Sigmoid colon (tissue), 4 donors: ENCODE measurements around the gene SMIM23.

Source experiments
- EP300 ChIP-seq, 4 donors: sonication (generic); formaldehyde crosslinking; IDR thresholded peaks; one replicate each; pipeline ENCODE4 v1.6.1; 2017; ENCODE audit warnings: antibody characterized with exemption in 4 of 4
- POLR2A ChIP-seq, 2 donors: fragments of 450-650 bp; IDR thresholded peaks; one replicate each; pipeline ENCODE4 v1.6.1; 2016; ENCODE audit warnings: antibody characterized with exemption in 2 of 2, mild to moderate bottlenecking in 2 of 2, moderate library complexity in 2 of 2
- POLR2AphosphoS5 ChIP-seq, 4 donors: sonication (generic); formaldehyde crosslinking; IDR thresholded peaks; one replicate each; pipeline ENCODE4 v1.6.1; 2017; ENCODE audit warnings: antibody characterized with exemption in 4 of 4
- TF ChIP-seq, protein P1 (sequence below), 4 experiments: fragments of 450-650 bp in 3 of 4; fragments of 200-600 bp in 1 of 4; IDR thresholded peaks; one replicate each; pipeline ENCODE4 v1.5.1; 2016 to 2019; ENCODE audit warnings: antibody characterized with exemption in 4 of 4, mild to moderate bottlenecking in 3 of 4, moderate library complexity in 2 of 4

DNA sequence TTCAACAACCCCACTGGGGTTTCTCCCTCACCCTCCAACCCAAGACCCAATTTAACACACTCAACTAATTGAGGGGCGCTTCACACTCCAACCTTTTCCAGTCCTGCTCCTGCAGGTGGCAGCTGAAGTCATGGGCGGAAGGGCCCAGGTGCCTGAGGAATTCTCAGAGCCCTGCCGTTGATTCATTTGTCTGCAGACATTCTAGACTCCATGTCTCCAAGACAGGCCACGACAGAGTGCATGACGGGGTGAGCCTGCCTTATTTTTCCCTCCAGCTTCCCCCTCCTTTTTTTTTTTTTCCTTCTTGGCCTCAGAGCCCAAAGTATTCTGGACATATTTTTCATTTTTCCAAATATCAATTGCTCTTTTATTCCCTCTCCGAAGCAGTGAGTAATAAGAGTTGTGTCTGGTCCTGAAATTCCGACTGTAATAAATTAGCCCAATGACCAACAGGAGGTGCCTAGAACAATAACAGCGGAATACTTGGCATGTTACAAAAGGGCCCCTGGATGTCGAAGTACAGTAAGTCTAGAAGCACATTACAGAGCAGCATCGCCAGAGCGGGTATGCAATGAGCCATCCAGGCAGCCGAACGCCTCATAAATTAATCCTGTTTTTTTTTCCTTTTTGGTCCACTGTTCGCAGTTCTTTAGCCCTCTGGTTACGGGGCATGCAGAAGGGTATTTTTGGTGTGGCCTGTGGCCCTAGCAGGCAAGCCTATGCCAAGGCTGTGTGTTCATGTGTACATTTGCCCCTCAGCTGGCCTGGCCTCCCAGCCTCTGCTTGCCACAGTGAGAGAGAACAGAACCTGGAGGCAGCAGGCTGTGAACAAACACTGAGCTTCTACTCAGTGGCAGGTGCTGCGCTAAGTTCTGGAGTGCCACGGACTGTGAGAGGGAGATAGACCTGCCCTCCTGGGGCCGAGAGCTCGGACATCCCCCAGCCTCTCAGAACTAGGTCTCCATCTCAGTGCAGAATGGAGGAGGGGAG lies 8.6 kb upstream of the SMIM23 start:
- TF ChIP-seq, protein P1, sequence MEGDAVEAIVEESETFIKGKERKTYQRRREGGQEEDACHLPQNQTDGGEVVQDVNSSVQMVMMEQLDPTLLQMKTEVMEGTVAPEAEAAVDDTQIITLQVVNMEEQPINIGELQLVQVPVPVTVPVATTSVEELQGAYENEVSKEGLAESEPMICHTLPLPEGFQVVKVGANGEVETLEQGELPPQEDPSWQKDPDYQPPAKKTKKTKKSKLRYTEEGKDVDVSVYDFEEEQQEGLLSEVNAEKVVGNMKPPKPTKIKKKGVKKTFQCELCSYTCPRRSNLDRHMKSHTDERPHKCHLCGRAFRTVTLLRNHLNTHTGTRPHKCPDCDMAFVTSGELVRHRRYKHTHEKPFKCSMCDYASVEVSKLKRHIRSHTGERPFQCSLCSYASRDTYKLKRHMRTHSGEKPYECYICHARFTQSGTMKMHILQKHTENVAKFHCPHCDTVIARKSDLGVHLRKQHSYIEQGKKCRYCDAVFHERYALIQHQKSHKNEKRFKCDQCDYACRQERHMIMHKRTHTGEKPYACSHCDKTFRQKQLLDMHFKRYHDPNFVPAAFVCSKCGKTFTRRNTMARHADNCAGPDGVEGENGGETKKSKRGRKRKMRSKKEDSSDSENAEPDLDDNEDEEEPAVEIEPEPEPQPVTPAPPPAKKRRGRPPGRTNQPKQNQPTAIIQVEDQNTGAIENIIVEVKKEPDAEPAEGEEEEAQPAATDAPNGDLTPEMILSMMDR (IDR thresholded peaks at IDR 0.05): no peak
- TF ChIP-seq POLR2A (IDR thresholded peaks at IDR 0.05) (no peak), EP300 (IDR thresholded peaks at IDR 0.05) (no peak), POLR2AphosphoS5 (IDR thresholded peaks at IDR 0.05) (no peak)
